Measurements from ENCODE around the gene CPED1.

Gene CPED1

GRCh38 chr7:120988591-120989256 lies at the start of gene CPED1:
CPED1 (plus strand) TSS chr7:120988711; CDS start chr7:120989622, 911 bp downstream.
- peak; percentile 84 for DNase-seq (ENCODE audit: low spot score)

DNA sequence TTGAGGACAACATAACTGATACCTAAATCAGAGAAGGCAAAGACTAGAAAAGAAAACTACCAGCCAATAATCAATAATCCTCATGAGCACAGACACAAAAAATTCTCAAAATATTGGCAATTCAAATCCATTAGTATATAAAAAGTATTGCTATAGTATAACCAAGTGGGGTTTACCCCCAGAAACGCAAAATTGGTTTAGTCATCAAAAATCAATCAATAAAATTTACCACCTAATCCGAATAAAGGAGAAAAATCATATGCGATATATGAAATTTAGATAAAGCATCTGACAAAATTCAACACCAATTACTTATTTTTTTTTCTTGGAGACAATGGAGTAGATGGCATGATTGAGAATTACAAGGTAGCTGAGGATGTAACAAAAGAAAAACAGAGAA lies 49.2 kb upstream of the CPED1 start:
- DNase-seq (ENCODE audit: low spot score), result no peak

DNA sequence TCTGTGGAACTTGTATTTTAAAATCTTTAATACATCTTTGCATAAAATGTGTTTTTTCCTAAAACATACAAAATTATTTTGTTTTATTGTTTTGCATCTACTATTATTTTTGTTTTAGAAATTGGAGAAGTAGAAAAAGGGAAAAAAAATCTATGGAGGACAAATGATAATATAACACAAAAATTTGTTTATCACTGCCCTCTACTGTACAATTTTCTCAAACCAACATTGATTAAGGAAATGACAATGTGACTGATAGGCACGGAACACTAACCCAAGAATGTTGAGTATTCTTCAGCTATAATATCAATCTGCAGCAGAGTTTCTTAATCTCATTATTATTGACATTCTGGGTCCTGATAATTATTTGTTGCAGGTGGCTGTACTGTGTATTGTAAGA lies 47.4 kb upstream of the CPED1 start:
- no peak for DNase-seq (ENCODE audit: low spot score)

- no peak for DNase-seq (ENCODE audit: low spot score)
Observed at GRCh38 chr7:120941856-120942255, 46.7 kb upstream of the CPED1 start.

DNA sequence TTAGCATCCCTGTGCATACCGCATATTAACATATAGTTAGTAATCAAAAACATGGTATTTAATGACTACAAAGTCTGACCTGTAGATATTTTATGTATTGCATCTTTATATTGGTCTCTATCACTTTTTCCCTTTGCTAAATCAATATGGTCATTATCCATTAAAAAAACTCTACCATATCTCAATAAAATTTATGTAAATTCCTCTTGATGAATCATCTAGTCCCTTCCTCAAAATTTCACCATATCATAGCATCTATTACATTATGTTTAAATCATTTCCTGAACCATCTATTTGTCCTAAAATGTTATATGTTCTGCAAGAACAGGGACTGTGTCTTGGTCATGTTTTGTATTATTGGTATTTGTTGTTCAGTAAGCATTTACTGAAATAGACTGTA lies 45.6 kb upstream of the CPED1 start:
- no peak for DNase-seq (ENCODE audit: low spot score)

DNA sequence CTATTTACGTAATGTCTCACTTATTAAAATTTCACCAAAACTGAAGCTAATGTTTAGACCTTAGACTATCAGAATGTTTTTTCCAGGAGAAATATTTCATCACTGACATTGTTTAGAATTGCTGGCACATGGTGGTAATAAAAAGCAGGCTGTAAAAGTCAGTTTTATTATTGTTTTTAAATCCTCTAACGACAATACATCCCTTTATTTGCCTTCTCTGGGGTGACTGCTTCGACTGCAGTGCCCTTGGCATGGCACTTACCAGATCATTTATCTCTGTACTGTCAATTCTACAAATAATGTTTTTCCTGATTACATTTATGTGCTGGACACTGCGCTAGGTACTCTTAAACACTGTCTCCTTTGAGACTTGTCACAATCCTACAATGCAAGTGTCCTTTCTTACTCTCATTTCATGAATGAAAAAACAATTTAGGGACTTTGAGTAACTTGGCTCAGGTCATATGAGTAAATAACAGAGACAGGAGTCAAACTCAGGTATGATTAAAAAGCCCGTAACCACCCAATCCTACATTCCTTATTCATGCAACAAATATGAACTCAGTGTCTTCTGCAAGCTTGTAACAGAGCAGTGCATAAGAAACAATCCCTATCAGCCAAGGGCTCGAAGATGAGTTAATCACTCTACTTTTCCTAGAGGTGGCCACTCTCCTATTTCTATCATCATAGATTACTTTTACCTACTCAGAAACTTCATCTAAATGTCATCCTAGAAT lies 43.5 kb upstream of the CPED1 start:
- no peak for DNase-seq (ENCODE audit: low spot score)

GRCh38 chr7:120947980-120948379 lies 40.5 kb upstream of the CPED1 start:
- DNase-seq (ENCODE audit: low spot score), result no peak

GRCh38 chr7:120949393-120949911 lies 39.1 kb upstream of the CPED1 start:
- no peak for DNase-seq (ENCODE audit: low spot score)

GRCh38 chr7:120949998-120950538 lies 38.4 kb upstream of the CPED1 start:
- no peak for DNase-seq (ENCODE audit: low spot score)

GRCh38 chr7:120950539-120951308 lies 37.8 kb upstream of the CPED1 start, which contains the start of gene ING3:
ING3 (plus strand) TSS chr7:120950777; CDS start chr7:120950897, 120 bp downstream.
- peak; percentile 96 for DNase-seq (ENCODE audit: low spot score)

DNA sequence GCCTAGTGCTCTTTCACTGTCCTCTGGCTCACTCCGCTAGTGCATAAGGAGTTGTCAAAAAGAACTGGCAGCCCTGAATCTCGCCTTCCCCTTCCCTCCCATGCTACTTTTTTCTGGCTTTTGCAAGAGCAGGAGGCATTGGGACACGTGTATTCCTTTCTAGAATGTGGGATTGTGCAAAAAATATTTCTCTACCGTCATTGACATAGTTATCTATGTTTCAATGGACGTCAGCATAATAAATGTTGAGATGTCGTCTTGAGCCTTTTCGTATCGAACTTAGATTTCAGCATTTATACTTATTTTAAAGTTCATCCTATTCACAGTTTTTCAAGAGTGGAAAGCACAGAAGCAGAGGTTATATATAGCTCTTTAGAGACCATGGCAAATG lies 37.2 kb upstream of the CPED1 start:
- no peak for DNase-seq (ENCODE audit: low spot score)

GRCh38 chr7:120951826-120952225 lies 36.7 kb upstream of the CPED1 start:
- DNase-seq (ENCODE audit: low spot score), result no peak

GRCh38 chr7:120955577-120956149 lies 32.8 kb upstream of the CPED1 start:
- DNase-seq (ENCODE audit: low spot score), result no peak

DNA sequence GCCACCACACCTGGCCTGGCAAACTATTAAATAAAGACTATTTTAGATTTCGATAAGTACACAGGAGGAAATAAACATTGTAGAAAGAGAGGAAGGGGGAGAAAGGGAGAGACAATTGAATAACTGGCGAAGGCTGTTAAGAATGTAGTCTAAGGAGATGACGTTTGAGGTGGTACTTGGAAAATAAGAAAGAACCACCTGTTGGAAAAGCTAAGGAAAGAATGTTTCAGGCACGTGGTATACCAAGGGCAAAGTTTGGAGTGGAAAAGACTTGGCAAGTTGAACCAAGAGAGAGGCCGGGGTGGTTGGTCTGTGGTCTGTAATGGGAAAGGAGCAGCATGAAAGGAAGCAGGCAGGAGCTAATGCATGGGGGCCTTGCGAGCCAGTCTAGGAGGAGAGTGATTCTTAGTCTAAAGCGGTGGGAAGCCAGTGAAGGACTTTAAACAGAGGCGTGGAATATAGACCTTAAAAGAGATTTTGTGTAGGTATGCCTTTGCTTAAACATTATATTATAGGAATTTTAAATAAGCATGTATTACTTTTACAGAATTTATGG lies 28.5 kb upstream of the CPED1 start:
- DNase-seq (ENCODE audit: low spot score), result no peak

- DNase-seq (ENCODE audit: low spot score), result no peak
Observed at GRCh38 chr7:120960714-120961113, 27.8 kb upstream of the CPED1 start.

GRCh38 chr7:120961638-120962173 lies 26.8 kb upstream of the CPED1 start:
- DNase-seq (ENCODE audit: low spot score), result no peak

DNA sequence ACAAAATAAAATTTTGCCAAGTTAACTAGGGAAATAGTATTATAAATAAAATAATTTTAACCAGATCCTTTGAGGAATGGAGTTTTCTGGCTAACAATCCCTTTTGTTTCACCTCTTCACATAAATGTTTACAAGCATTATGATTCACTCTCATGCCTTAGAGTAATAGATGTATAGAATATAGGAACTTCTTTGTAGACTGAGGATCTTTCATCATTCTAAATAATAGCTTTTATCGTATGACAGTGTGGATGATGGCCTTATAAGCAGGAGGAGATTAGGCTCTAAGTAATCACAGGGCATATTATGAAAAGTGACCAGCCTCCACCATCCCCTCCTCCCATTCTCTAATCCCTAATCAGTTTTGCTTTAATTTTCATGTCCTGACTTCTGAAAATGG lies 24.4 kb upstream of the CPED1 start:
- no peak for DNase-seq (ENCODE audit: low spot score)

- DNase-seq (ENCODE audit: low spot score), result no peak
Observed at GRCh38 chr7:120966961-120967360, 21.6 kb upstream of the CPED1 start.

- DNase-seq (ENCODE audit: low spot score), result no peak
Observed at GRCh38 chr7:120973849-120974248, 14.7 kb upstream of the CPED1 start.

- DNase-seq (ENCODE audit: low spot score), result peak; percentile 44
Observed at GRCh38 chr7:120979765-120980499, 8.6 kb upstream of the CPED1 start.

GRCh38 chr7:120981117-120981516 lies 7.4 kb upstream of the CPED1 start:
- no peak for DNase-seq (ENCODE audit: low spot score)

Measured in GM03348 (cell line).